Activated CD8-positive, alpha-beta memory T cell treated with anti-CD3 and anti-CD28 coated beads, Interleukin-2, amount 50 U/mL, for 1 hour (primary cell): ENCODE results near the gene ARHGAP15.

ENCODE experiments used
- DNase-seq: peaks from one replicate; pipeline ENCODE4 v3.0.0-alpha.2; 2020; ENCODE audit errors: extremely low read depth

ARHGAP15 gene

DNA sequence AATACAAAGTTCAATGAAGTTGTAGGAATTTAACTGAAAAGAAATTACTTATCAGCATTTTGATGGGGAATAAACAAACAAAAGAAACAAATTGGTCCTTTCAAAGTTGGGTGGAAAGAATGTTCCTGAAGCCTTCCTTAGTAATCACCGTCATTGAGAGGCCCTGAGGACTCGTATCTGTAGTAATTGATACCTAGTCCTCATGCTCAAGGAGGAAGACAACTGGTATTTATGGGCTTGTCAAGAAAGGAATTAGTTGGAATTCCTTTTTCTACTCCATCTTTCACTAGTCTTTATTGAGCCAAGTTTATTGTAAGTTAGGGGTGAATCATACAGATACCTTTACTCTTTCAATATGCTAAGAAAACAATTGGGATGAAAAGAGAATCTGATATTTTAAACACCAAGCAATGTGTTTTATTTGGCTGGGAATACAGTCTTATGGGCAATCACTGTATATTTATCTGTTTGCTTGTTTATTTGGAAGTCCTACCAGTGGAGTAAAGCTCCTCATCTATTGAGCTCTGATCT is 324.8 kb downstream of the ARHGAP15 start:
- DNase-seq, result no peak

DNA sequence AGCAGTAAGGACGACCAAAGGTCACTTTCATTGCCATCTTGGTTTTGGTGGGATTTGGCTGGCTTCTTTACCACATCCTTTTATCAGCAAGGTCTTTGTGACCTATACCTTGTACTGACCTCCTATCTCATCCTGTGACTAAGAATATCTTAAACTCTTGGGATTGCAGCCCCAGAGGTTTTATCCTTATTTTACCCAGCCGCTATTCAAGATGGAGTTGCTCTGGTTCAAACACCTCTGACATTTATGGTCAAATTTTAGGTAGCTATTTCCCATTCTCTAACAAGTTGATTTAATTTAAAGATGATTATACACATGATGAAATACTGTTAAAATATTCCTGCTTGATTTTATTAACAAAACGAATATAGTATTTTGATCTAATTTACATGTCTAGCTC is 326.1 kb downstream of the ARHGAP15 start:
- no peak for DNase-seq

DNA sequence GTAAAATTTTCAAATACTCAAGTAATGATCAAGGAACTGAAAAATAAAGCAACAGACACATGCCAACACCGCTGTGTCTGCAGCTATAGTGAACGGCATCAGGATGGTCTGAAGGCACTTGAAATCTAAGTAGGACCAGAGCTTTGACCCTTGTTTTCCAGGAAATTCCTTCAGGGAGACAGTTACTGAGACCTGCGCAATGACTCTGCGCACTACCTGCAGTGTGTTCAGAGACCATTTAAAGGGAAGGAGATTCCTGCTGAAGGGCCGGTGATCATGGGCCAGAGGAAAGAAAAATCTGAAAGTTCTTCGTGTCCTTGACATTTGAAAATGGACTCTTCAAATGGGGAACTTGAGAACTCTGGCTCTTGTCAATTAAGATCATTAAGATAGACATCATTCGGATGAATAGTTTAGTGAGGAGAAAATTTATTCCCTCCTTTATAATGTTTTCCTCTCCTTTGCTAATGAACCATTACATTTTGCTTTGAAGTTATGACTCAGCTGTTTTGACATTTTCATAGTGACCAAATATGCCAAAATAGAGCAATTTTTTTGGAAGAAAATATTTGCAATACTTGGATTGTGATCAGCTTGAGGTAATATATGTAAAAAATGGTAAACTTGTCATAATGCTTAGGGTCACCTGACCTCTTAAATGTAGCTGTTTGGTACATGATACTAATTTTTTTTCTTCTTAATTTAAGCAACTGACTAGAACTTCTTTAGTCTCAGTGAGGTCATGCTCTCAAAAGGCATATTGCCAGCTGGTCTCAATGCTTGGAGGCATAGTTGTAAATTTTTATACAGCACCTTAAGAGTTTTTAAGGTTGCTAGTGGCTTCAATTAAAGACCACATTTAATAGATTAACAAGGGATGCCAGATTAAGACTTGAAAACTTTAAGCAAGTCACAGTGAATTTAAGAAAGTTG is 329.3 kb downstream of the ARHGAP15 start:
- DNase-seq, result no peak

DNA sequence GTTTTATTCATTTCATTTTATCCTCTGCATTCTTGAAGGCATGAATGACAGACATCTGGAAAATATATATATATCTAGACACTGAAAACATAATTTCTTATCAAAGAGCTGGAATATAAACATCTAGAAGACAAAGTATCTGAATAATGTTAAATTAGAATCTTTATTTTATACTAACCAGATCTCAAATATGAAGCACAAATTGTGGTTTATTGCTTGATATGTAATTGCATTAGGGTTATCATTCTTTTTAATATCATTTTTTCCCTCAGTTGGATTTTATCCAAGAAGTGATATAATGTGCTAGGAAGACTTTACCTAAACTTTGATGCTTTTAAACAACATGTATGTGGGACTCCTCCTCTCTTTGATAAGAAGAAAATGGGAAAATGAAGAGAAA is 331.2 kb downstream of the ARHGAP15 start:
- no peak for DNase-seq

DNA sequence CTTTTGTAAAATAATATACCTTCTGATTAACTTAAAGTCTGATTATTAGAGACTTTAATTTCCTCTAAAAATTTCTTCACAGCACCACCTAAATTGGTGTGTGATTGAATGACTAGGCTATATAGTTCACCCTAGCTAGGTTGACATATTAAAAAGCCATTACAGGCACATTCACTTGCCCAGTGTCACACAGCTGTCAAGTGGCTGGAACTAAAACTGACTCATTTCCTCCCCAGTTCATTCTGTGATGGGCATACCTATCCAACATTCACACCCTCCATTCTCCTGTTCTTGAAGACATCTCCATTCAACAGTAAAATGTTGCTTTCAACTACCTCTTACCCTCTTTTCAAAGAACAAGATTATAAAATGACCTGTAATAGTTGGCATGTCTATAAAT is 334.5 kb downstream of the ARHGAP15 start:
- DNase-seq, result no peak

DNA sequence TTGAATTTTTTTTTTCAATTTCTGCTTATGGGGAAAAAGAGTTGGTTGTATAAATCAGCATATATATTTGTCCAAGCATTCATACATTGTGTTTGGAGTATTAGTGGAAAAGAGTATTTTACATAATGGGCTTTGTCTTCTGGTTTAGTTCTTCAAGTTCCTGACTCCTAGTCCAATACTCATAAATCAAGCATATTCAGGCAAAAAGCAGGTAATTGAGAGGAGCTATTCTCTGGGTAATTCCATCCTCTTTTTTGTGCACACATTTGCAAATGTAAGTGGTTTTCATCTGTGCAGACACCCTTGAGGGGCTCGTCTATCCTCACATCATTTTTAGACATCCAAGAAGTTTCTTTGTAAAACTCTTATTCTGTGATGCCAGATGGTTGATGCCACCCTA is 337.2 kb downstream of the ARHGAP15 start:
- DNase-seq, result no peak

DNA sequence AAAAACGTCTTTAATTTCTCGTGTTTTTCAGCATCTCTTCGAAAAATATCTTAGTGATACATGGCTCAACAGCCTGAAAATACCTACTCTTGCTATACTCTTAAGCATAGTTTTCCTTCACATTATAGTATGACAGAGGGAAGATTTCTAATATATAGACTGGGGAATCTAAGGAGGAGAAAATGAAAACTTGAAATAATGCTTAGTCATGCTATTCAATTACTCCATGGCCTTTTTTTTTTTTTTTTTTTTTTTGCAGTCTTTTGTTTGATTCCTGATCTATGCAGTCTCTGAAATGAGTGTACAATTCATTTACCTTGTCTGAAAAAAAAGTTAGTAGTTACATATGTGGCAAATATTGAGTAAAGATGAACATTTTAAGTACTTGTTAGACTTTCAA is 337.8 kb downstream of the ARHGAP15 start:
- DNase-seq, result no peak

DNA sequence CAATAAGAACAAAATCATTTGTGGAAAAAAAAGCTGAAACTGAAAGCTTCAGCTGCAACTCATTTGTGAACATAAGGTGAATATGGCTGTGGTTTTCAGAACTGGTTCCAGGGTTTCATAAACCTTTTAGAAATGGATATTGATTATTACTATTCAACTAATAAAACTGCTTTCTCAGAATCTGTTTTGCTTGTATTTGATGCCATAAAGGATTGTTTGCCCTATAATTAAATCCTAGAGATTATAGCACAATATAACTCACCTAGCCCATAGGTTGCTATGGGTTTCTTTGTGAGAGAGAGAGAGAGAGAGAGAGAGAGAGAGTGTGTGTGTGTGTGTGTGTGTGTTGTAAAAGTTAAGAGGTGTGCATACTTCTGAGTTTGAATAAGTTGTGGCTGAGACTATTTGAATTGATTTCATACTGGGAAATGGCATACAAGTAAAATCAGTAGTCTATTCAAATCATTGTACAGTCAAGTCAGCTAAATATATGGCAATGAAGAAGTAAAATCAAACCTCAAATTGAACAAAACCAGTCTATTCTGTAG is 339.2 kb downstream of the ARHGAP15 start:
- no peak for DNase-seq

DNA sequence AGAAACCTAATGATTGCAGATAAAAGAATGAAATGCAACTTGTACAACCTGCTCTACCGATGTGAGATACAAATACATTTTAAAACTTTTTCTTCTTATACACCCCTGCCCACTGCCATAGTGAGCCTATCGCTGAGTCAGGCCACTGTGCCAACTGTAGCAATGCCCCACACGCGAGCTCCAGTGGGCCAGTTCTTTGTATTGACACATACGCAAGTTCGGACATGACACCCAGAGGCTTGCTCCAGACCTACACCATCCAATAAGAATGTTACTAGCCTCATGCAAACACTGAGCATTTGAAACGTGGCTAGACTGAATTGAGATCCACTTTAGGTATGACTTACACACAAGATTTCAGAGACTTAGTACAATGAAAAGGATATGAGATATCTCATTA is 340.1 kb downstream of the ARHGAP15 start:
- DNase-seq, result no peak

DNA sequence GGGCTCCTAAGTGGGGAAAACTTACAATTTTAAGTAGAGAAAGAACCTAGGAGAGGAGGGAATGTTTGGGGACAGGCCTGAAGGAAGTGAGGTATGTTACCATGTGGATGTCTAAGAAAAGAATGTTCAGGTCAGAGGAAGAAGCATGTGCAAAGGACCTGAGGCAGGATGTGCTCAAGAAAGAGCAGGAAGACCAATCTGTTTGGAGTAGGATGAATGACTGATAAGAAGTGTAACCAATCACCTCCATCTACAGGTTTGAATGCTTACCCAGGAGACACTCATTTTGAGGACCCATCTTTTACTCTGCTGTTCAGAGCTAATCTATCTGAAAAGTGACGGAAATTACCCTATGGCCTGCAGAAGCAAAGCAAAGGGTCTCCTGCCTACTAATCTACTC is 342.3 kb downstream of the ARHGAP15 start:
- no peak for DNase-seq

DNA sequence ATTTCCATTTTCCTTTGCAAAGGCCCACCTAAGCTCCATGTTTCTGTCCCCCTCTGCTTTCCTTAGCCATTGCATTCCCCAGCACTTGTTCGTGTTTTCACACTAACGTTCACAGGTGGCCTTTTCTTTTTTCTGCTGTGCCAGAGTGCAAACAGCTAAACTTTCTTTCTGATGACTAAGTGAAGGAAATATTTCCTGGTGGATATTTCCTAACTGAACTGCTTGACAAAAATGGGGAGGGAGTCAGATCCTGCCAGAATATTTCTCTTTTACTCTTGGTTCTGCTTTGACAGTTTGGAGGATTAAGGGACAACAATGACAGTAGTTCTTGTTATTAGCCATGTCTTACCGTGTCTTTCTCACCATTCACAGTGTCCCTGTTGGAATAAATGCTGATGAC is 344.0 kb downstream of the ARHGAP15 start:
- no peak for DNase-seq

DNA sequence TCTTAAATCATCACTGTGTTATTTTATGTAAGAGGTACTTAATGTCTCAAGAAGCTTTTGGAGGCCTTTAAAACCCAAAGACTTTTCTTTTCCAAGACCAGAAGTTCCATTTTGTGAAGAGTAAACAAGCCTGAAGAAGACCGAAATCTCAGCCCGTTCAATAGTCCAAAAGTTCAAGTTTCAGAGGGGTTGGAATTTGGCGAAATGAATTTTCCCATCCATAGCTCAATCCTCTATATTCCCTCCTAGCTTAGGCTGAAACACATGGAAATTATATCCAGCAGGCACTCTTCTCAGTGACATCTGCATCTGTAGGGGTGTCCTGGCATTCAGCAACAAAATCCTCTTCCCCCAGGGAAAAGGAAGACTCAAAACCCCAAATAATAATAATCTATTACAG is 344.6 kb downstream of the ARHGAP15 start:
- DNase-seq, result no peak

DNA sequence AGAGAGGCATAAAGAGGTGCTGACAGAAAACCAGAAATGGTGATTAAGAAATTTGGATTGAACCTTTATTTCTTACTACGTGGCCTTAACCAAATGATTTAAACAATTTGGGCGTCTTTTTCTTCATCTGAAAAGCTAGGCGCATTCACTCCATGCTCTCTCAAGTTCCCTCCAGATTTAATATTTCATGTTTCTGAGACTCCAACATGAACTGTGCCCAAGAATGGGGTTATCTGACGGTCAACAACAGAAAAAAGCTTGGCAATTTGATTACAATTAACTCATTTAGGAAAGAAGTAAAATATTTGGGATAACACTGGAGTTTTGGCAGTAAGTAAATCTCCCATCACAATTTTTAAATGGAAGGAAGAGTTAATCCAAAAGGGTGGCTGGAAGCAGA is 345.4 kb downstream of the ARHGAP15 start:
- no peak for DNase-seq

DNA sequence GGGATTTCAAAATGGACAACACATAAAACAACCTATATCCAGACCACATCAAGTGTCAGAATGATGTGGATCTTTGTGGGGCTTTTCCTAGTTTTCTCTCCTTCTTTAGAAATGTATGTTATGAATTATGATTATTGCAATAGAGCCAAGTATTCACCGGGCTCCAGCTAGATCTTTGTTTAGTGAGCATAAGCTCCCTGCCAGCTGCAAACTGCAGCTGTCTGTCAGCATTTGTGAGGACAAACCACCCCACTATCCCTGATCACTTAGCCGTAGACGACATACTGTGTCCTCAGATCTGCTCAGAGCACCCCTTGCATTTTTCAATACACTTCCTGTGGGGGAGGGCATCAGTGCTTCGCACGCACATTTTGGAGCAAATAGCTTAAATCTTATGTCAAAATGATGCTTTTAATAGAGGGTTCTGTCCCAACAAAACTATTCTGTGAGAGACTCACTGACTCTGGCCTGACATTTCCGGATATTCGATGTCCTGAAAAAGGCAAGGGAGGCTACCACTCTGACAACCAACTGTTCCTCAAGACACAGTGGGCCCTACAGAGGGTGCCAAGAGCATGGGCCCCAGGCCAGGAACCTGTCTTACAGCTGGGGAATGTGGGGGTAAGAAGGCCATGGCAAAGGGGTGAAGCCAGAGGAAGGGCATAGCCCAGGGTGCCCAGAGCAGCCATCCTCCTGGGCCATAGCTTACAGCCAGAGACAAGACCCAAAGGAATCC is 346.0 kb downstream of the ARHGAP15 start:
- DNase-seq, result no peak

DNA sequence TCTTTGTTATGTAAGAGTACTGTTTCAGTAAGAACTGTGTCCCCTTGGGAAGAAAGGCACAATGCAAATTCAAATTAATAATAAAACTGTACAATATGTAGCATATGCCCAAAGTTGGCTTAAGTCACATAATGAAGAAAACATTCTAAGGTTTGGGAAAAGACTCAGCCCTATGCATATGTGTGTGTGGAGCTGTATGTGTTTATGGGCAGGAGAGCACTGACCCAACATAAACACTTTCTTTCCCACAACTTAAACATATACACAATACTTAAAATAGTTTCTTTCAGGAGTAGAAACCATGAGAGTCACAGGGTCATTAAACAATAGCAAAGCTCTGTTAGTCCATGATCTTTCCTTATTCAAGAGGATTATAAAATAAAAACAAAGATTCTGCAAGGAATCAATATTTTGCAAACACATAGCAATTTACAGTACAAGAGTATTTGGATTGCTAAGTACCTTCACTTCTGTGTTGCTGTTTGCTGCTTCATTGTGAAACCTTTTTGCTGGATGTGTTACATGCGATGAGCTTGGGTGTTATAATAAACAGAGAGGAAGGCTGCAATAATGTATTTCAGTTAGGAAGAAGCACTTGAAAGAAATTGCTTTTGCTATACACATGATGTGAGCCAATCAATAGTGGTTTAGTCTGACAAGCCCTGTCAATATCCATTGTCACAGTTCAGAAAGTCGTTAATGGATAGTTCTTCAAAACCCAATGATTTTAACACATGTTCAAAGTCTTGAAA is 347.3 kb downstream of the ARHGAP15 start:
- DNase-seq, result no peak

DNA sequence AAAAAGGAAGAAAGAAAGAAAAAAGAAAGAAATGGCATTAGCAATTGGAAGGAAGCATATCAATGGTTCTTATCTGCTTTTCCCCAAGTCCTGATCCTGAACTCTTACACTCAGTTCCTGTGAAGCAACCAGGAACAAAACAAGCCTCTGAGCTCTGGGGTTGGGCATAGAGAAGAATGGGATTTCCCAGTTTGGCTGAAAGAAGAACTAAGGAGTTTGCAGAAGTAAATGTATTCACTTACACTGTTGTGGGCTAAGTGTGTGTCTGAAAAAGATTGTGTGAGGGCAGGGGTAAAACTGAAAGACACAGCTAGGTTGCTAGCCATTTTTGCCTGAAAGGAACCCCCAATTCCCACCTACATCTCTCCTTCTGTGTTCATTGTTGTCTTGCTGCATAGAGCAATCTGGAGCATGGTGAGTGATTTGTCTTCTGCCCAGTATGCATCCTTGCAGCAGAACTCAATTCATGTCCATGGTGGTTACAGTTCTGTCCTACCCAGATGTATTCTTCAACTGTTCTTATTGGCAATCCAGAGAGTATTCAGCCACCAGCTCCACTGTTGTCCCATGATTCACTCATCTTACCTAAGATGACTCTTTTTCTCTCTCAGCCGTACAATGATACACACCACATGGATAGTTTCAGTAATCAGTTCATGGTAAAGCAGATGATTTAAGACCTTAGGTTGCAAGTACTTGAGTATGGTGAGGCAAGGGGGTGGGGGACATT is 348.7 kb downstream of the ARHGAP15 start:
- no peak for DNase-seq

DNA sequence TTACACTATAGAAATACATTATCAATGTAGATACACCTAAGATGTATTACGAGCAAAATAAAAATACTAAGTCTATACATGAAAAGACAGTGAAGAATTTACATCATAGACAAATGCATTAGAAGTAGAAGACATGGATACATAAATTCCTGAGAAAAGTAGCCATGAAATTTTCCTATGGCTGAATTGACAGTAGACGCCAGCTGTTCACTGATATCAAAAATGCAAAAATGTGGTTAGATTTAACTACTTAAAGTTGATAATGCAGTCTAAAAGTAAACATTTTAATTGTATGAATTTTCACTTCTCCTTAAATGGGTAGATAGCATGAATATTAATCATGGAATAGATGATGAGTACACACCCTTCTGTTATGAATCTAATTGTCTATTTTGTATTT is 350.9 kb downstream of the ARHGAP15 start:
- no peak for DNase-seq

DNA sequence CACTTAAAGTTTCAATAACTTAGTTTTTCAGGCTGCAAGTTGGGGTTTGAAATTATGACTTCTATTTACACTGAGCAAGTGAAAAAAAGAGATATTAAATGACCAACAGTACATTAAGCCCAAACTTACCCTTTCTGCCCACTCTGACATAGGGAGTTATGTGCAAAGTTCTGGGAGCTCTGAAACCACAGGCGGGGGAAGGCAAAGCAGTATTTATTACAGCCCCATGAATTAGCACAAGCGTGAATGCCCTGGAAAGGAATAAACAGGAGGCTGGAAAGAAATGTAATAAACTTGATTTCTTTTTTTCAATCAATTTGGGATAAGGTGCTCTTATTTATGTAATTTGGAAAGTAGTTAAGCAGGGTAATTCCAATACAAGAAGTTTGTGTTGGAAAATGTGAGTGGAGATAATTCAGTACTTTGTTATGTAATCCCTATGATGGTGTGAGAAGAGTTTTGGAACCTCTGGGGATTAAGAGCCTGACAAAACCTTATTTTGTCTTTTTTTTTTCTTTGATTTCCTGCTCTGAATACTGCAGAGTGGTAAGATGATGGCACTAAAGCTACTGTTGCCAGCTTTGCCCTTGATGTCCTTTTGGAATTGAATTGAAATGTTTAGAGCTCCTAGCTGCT is 351.5 kb downstream of the ARHGAP15 start:
- DNase-seq, result no peak

DNA sequence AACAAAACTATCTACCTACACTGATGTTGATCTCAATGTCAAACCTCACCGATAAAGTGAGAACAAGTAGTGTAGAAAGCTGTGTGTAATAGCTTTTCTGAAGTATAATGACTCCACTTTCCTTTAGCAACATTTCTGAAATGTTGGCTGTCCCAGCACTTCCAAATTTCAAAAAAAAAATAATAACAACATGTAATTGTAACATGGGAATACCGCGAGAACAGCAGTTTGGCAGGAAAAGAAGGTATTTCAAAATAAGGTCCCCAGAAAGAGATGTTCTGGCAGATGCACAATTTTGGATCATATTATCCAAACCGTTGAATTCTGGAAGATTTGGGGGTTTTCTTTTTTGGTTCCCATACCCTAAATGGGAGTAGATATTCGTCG is 352.0 kb downstream of the ARHGAP15 start:
- DNase-seq, result no peak

DNA sequence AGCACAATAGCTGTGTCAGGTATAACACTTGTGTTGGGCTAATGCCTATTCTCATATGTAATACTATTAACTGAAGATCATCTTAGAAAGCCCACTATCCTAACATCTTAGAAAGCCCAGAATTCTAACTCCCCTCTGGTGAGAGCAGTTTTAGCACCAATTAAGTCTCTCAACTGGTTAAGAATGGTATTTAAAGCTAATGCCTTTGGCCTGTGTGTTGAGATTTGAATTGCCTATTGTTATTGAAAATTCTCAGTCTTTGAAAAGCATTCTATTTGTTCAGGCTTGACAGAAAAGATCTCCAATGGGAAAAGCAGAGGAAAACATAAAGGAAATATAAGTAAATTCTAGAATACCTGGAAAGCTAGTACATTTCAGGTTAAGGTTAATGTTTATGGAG is 352.5 kb downstream of the ARHGAP15 start:
- no peak for DNase-seq

DNA sequence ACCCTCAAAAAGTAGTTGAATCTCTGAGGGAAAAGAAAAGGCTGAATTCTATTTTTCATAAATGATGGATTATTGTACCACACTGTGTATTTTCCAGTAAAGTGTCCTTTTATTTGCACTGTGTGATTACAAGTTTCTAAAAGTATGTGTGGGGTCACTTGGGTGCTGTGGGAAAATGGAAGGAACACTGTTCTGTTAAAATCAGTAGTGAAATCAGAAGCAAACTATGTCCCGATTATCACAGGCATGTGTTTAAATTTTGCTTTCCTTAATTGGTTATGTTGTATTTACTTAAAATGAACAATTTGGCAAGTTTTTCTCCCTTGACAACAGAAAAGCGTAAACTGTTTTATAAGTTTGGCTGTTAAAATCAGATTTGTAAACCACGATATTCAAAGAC is 353.1 kb downstream of the ARHGAP15 start:
- DNase-seq, result no peak
